Tibial nerve (tissue), 4 donors: Measurements from ENCODE around the gene KCNK1. TPM values are rescaled to one million over a fixed set of nuclear protein-coding genes. Genes with fewer than 3 reads are reported as not detected.

Source experiments
- DNase-seq, 2 donors: peaks; one replicate each; pipeline ENCODE4 v3.0.0-alpha.2; 2019; ENCODE audit warnings: low spot score in 2 of 2
- H3K27ac ChIP-seq, 4 donors: fragments of 200-600 bp; sonication (generic) in 3 of 4; one replicate each; pipeline ENCODE4 v1.5.1; 2017 to 2019; ENCODE audit warnings: mild to moderate bottlenecking in 1 of 4
- H3K27me3 ChIP-seq, 2 donors: fragments of 200-600 bp; sonication (generic) in 1 of 2; one replicate each; pipeline versions ENCODE4 v1.5.1 to v1.6.0; 2017 to 2019
- H3K36me3 ChIP-seq, 3 donors: fragments of 200-600 bp; sonication (generic); one replicate each; pipeline ENCODE4 v1.5.1; 2018 to 2019
- H3K4me1 ChIP-seq, 4 donors: fragments of 200-600 bp; sonication (generic) in 3 of 4; one replicate each; pipeline ENCODE4 v1.5.1; 2017 to 2019
- H3K4me3 ChIP-seq, 4 donors: fragments of 200-600 bp; sonication (generic) in 3 of 4; one replicate each; pipeline ENCODE4 v1.5.1; 2017 to 2019; ENCODE audit warnings: mild to moderate bottlenecking in 1 of 4, moderate library complexity in 1 of 4
- H3K9me3 ChIP-seq, 4 donors: fragments of 200-600 bp; sonication (generic) in 3 of 4; one replicate each; pipeline ENCODE4 v1.5.1; 2017 to 2019
- CTCF ChIP-seq, 5 experiments: fragments of 200-600 bp in 3 of 5; fragments of 450-650 bp in 2 of 5; sonication (generic) in 3 of 5; IDR thresholded peaks; one replicate each; pipeline ENCODE4 v1.5.1; 2016 to 2019; ENCODE audit warnings: antibody characterized with exemption in 5 of 5, mild to moderate bottlenecking in 3 of 5, moderate library complexity in 2 of 5
- EP300 ChIP-seq, 2 donors: sonication (generic); formaldehyde crosslinking; IDR thresholded peaks; one replicate each; pipeline ENCODE4 v1.6.1; 2017; ENCODE audit warnings: antibody characterized with exemption in 2 of 2, mild to moderate bottlenecking in 1 of 2
- POLR2A ChIP-seq, 2 donors: fragments of 450-650 bp; IDR thresholded peaks; one replicate each; pipeline ENCODE4 v1.6.1; 2017; ENCODE audit warnings: antibody characterized with exemption in 2 of 2, mild to moderate bottlenecking in 2 of 2, moderate library complexity in 2 of 2
- WGBS, 2 donors: methylation state at CpG; one replicate each; pipeline ENCODE4 v1.1.5; 2018; 5-methylcytosine and 5-hydroxymethylcytosine counted together
- total RNA-seq, 4 donors: library from RNA; depleted of rRNA; stranded (reverse); fragments of >200 nt; gene quantifications; one replicate each; pipeline ENCODE4 v1.1.0, GENCODE V29; 2016

Gene KCNK1
- total RNA-seq, 4 donors from 2014 or later = 3.7 to 6.5 (median 4.9) TPM

GRCh38 chr1:233627376-233627775 lies 13.5 kb downstream of the KCNK1 start:
- TF ChIP-seq CTCF (IDR thresholded peaks at IDR 0.05) = no peak
- no peak for TF ChIP-seq POLR2A (IDR thresholded peaks at IDR 0.05)
- TF ChIP-seq EP300 (IDR thresholded peaks at IDR 0.05) = no peak
- Histone ChIP-seq H3K27me3 (no peaks in the 10 kb centered on the region), H3K27ac (no peak overlapping the region), H3K9me3 (no peaks in the 10 kb centered on the region), H3K4me1 (no peaks in the 10 kb centered on the region), H3K4me3 (no peak overlapping the region), H3K36me3 (no peaks in the 10 kb centered on the region)
- no peak for DNase-seq
- WGBS, 2 donors = 88% methylated on average over 11 of the region's 11 CpGs

GRCh38 chr1:233627823-233628222 lies 13.9 kb downstream of the KCNK1 start:
- 96 to 97% methylated on average over 4 of the region's 4 CpGs for WGBS, 2 donors
- TF ChIP-seq POLR2A (IDR thresholded peaks at IDR 0.05) = no peak
- TF ChIP-seq CTCF (IDR thresholded peaks at IDR 0.05) = no peak
- TF ChIP-seq EP300 (IDR thresholded peaks at IDR 0.05) = no peak

GRCh38 chr1:233629305-233629935 lies 15.5 kb downstream of the KCNK1 start:
- 92% methylated on average over 19 of the region's 19 CpGs for WGBS, 2 donors
- no peaks in the 10 kb centered on the region for H3K9me3 ChIP-seq
- TF ChIP-seq EP300 (IDR thresholded peaks at IDR 0.05) (no peak), POLR2A (IDR thresholded peaks at IDR 0.05) (no peak), CTCF (IDR thresholded peaks at IDR 0.05) (no peak)

More at GRCh38 chr1:233627823-233628222, 13.9 kb downstream of the KCNK1 start:
- no peak overlapping the region for H3K27ac ChIP-seq
- H3K27me3 ChIP-seq = no peaks in the 10 kb centered on the region
- H3K9me3 ChIP-seq = no peaks in the 10 kb centered on the region
- DNase-seq = no peak
- no peaks in the 10 kb centered on the region for H3K36me3 ChIP-seq
- H3K4me1 ChIP-seq = no peaks in the 10 kb centered on the region
- no peak overlapping the region for H3K4me3 ChIP-seq

GRCh38 chr1:233631810-233632405 lies 18.0 kb downstream of the KCNK1 start:
- WGBS, 2 donors = 84 to 85% methylated on average over 6 of the region's 6 CpGs

More at GRCh38 chr1:233629305-233629935, 15.5 kb downstream of the KCNK1 start:
- Histone ChIP-seq H3K36me3 (no peaks in the 10 kb centered on the region), H3K4me3 (no peak overlapping the region), H3K27me3 (no peaks in the 10 kb centered on the region), H3K27ac (no peak overlapping the region), H3K4me1 (no peaks in the 10 kb centered on the region)
- DNase-seq = no peak

More at GRCh38 chr1:233631810-233632405, 18.0 kb downstream of the KCNK1 start:
- Histone ChIP-seq H3K27me3 (no peaks in the 10 kb centered on the region), H3K4me1 (no peaks in the 10 kb centered on the region), H3K4me3 (no peak overlapping the region), H3K36me3 (no peaks in the 10 kb centered on the region), H3K27ac (no peak overlapping the region), H3K9me3 (no peaks in the 10 kb centered on the region)
- TF ChIP-seq EP300 (IDR thresholded peaks at IDR 0.05) = no peak
- no peak for TF ChIP-seq POLR2A (IDR thresholded peaks at IDR 0.05)
- no peak for TF ChIP-seq CTCF (IDR thresholded peaks at IDR 0.05)
- DNase-seq = no peak
